CD1c-positive myeloid dendritic cell (primary cell): ENCODE measurements around the gene NEB.

Source experiments
- DNase-seq: peaks from one replicate; pipeline ENCODE4 v3.0.0-alpha.2; 2016; ENCODE audit errors: extremely low spot score

NEB gene

GRCh38 chr2:151476287-151476686 lies 258.0 kb downstream of the NEB start:
- DNase-seq, result peak; percentile 5

GRCh38 chr2:151475071-151475470 lies 259.2 kb downstream of the NEB start:
- DNase-seq, result peak; percentile 24

GRCh38 chr2:151472966-151473365 lies 261.3 kb downstream of the NEB start:
- DNase-seq, result no peak

- DNase-seq, result no peak
Measured at GRCh38 chr2:151470556-151470955, 263.7 kb downstream of the NEB start.

- no peak for DNase-seq
Measured at GRCh38 chr2:151465771-151466170, 268.5 kb downstream of the NEB start.

GRCh38 chr2:151459358-151459757 lies 274.9 kb downstream of the NEB start:
- DNase-seq, result no peak

GRCh38 chr2:151439127-151439526 lies 295.1 kb downstream of the NEB start:
- no peak for DNase-seq

- no peak for DNase-seq
Measured at GRCh38 chr2:151438506-151438905, 295.8 kb downstream of the NEB start.

GRCh38 chr2:151437630-151438029 lies 296.6 kb downstream of the NEB start:
- peak; percentile 54 for DNase-seq
